ENCODE data around the gene LIPI. TPM values are rescaled to one million over a fixed set of nuclear protein-coding genes. Genes with fewer than 3 reads are reported as not detected.

LIPI gene
- total and polyA plus RNA-seq, 2 donors (not counting 1 experiment from before 2014, with no cell fraction given): not detected

Other genes starting within 250 kb of the LIPI start
- gene RBM11, start 5.2 kb upstream of the LIPI start, total RNA-seq: under 0.01 and 0.17 TPM in 2 replicates
- gene RBM11, start 5.2 kb upstream of the LIPI start, polyA plus RNA-seq: 0.07 and 0.11 TPM in 2 replicates
- 51.1 and 63.6 TPM in 2 replicates for gene HSPA13, start 172.2 kb upstream of the LIPI start, total RNA-seq
- 31.3 and 39.5 TPM in 2 replicates for gene HSPA13, start 172.2 kb upstream of the LIPI start, polyA plus RNA-seq

Data from fibroblast of lung (primary cell).